ENCODE results near the gene SMARCAL1. TPM values are rescaled to one million over a fixed set of nuclear protein-coding genes. Genes with fewer than 3 reads are reported as not detected.

Gene SMARCAL1
- total RNA-seq, 1 donor from 2014 or later = 35.2 TPM

DNA sequence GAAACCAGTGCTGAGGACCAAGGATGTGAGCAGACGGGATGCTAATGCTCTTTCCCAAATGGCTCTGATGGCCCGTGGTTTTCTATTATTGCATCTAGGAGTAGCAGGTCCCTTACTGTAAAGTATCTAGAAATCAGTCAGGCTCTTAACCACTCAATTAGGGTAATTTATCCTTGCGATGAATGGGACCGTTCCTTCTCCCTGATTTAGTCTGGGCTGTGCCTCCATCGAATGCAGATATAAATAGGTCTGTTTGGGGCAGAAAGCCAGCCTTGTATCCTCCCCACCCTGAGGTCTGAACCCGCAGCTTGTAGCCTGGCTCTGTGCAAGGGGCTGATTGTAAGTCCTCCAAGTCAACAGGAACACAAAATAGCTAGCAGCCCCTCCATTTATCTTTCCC is 9.5 kb upstream of the SMARCAL1 start:
- Mint-ChIP-seq H3K9me3 (ENCODE audit: unreplicated experiment) (no peaks in the 10 kb centered on the region), H3K27ac (ENCODE audit: unreplicated experiment) (no peak overlapping the region), H3K4me1 (ENCODE audit: low read depth, unreplicated experiment) (no peaks in the 10 kb centered on the region), H3K27me3 (ENCODE audit: low read depth, unreplicated experiment) (peaks cover 10% of the 10 kb centered on the region), H3K36me3 (ENCODE audit: low read depth, unreplicated experiment) (no peaks in the 10 kb centered on the region), H3K4me3 (ENCODE audit: unreplicated experiment) (no peak overlapping the region)
- no peaks in the 10 kb centered on the region for H3K27me3 ChIP-seq (ENCODE audit: insufficient read depth, low read length)
- H3K9me3 ChIP-seq (ENCODE audit: insufficient read depth, low read depth, low read length) = no peaks in the 10 kb centered on the region
- no peaks in the 10 kb centered on the region for H3K36me3 ChIP-seq (ENCODE audit: insufficient read depth, low read length)
- no peak overlapping the region for H2AFZ ChIP-seq (ENCODE audit: low read depth, low read length)
- H3K79me2 ChIP-seq (ENCODE audit: insufficient read depth, low read length) = no peaks in the 10 kb centered on the region
- no peaks in the 10 kb centered on the region for H3K4me1 ChIP-seq (ENCODE audit: insufficient read depth, low read length)
- DNase-seq (ENCODE audit: low read depth) = no peak
- no peak overlapping the region for H3K4me2 ChIP-seq (ENCODE audit: low read length)
- H3K27ac ChIP-seq (ENCODE audit: low read depth, low read length) = no peak overlapping the region
- no peaks in the 10 kb centered on the region for H4K20me1 ChIP-seq (ENCODE audit: insufficient read depth, low read length)
- H3K9ac ChIP-seq (ENCODE audit: low read length) = no peak overlapping the region
- no peak overlapping the region for H3K4me3 ChIP-seq (ENCODE audit: insufficient read depth, low read depth, low read length)
- TF ChIP-seq EZH2 (IDR thresholded peaks at IDR 0.05; ENCODE audit: insufficient read depth, low read length) (no peak), CTCF (IDR thresholded peaks at IDR 0.05; ENCODE audit: insufficient read depth, low read depth, low read length) (no peak)
- no peak for FAIRE-seq

DNA sequence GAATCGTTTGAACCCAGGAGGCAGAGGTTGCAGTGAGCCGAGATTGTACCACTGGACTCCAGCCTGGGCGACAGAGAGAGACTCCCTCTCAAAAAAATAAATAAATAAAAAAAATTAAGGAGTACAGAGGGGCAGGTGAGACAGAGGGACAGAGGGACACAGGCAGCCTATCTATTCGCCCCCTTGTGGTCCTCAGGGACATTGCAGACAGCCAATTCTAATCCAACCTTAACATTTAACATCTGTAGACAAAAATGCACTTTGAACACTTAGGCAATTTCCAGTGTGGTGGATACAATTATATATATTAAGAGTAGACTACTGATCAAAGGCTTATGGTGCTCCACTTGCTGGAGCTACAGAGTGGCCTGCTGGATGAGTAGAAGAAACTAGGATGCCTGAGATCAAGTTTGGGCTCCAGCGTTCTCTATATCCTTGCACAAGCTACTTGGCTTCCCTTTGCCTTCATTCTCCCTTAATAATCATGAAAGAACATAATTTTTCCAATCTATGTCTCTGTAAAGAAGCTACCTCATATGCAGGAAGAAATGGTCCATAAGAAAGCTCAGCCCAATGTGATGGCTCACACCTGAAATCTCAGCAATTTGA is 8.2 kb upstream of the SMARCAL1 start:
- Histone ChIP-seq H3K9me3 (ENCODE audit: insufficient read depth, low read depth, low read length) (no peaks in the 10 kb centered on the region), H3K4me1 (ENCODE audit: insufficient read depth, low read length) (no peaks in the 10 kb centered on the region), H3K4me3 (ENCODE audit: insufficient read depth, low read depth, low read length) (no peak overlapping the region), H3K79me2 (ENCODE audit: insufficient read depth, low read length) (no peaks in the 10 kb centered on the region), H4K20me1 (ENCODE audit: insufficient read depth, low read length) (no peaks in the 10 kb centered on the region), H3K27ac (ENCODE audit: low read depth, low read length) (no peak overlapping the region), H3K4me2 (ENCODE audit: low read length) (no peak overlapping the region), H3K36me3 (ENCODE audit: insufficient read depth, low read length) (no peaks in the 10 kb centered on the region), H3K9ac (ENCODE audit: low read length) (no peak overlapping the region), H2AFZ (ENCODE audit: low read depth, low read length) (no peak overlapping the region), H3K27me3 (ENCODE audit: insufficient read depth, low read length) (no peaks in the 10 kb centered on the region)
- no peaks in the 10 kb centered on the region for H3K36me3 Mint-ChIP-seq (ENCODE audit: low read depth, unreplicated experiment)
- H3K9me3 Mint-ChIP-seq (ENCODE audit: unreplicated experiment) = no peaks in the 10 kb centered on the region
- no peak for TF ChIP-seq EZH2 (IDR thresholded peaks at IDR 0.05; ENCODE audit: insufficient read depth, low read length)
- TF ChIP-seq CTCF (IDR thresholded peaks at IDR 0.05; ENCODE audit: insufficient read depth, low read depth, low read length) = peak; percentile 86
- H3K4me1 Mint-ChIP-seq (ENCODE audit: low read depth, unreplicated experiment) = no peaks in the 10 kb centered on the region
- FAIRE-seq = no peak
- peaks cover 11% of the 10 kb centered on the region for H3K27me3 Mint-ChIP-seq (ENCODE audit: low read depth, unreplicated experiment)
- DNase-seq (ENCODE audit: low read depth) = no peak
- H3K27ac Mint-ChIP-seq (ENCODE audit: unreplicated experiment) = no peak overlapping the region
- H3K4me3 Mint-ChIP-seq (ENCODE audit: unreplicated experiment) = no peak overlapping the region

- Mint-ChIP-seq H3K27me3 (ENCODE audit: low read depth, unreplicated experiment) (peaks cover 11% of the 10 kb centered on the region), H3K36me3 (ENCODE audit: low read depth, unreplicated experiment) (no peaks in the 10 kb centered on the region), H3K4me1 (ENCODE audit: low read depth, unreplicated experiment) (no peaks in the 10 kb centered on the region), H3K4me3 (ENCODE audit: unreplicated experiment) (no peak overlapping the region), H3K27ac (ENCODE audit: unreplicated experiment) (peak overlapping the region; percentile 58), H3K9me3 (ENCODE audit: unreplicated experiment) (no peaks in the 10 kb centered on the region)
- FAIRE-seq = no peak
- Histone ChIP-seq H3K36me3 (ENCODE audit: insufficient read depth, low read length) (no peaks in the 10 kb centered on the region), H3K9me3 (ENCODE audit: insufficient read depth, low read depth, low read length) (no peaks in the 10 kb centered on the region), H3K4me1 (ENCODE audit: insufficient read depth, low read length) (no peaks in the 10 kb centered on the region), H3K4me2 (ENCODE audit: low read length) (no peak overlapping the region), H3K79me2 (ENCODE audit: insufficient read depth, low read length) (no peaks in the 10 kb centered on the region), H2AFZ (ENCODE audit: low read depth, low read length) (no peak overlapping the region), H3K27me3 (ENCODE audit: insufficient read depth, low read length) (no peaks in the 10 kb centered on the region), H3K9ac (ENCODE audit: low read length) (no peak overlapping the region), H4K20me1 (ENCODE audit: insufficient read depth, low read length) (no peaks in the 10 kb centered on the region), H3K27ac (ENCODE audit: low read depth, low read length) (no peak overlapping the region), H3K4me3 (ENCODE audit: insufficient read depth, low read depth, low read length) (no peak overlapping the region)
- DNase-seq (ENCODE audit: low read depth) = no peak
- no peak for TF ChIP-seq CTCF (IDR thresholded peaks at IDR 0.05; ENCODE audit: insufficient read depth, low read depth, low read length)
- no peak for TF ChIP-seq EZH2 (IDR thresholded peaks at IDR 0.05; ENCODE audit: insufficient read depth, low read length)
Measured at GRCh38 chr2:216405588-216405987, 6.7 kb upstream of the SMARCAL1 start.

All from astrocyte (in vitro differentiated cells and primary cell).